T-cell (primary cell): ENCODE results near the gene SIK2. TPM values are rescaled to one million over a fixed set of nuclear protein-coding genes. Genes with fewer than 3 reads are reported as not detected.

Source experiments
- ATAC-seq, 4 experiments: fragments of 200-7000 bp in 3 of 4; fragments of 150-1000 bp in 1 of 4; cut with Tn5 transposase; replicated peaks in 1 of 4; 1 replicate in 3 of 4; 2 replicates in 1 of 4; pipeline ENCODE4 v1.10.0; 2021; ENCODE audit warnings: moderate library complexity in 3 of 4, mild to moderate bottlenecking in 2 of 4, moderate number of reproducible peaks in 1 of 4
- CTCF ChIA-PET, 2 donors: fragments of 300-600 bp; sonication (Branson Sonifier 250); formaldehyde crosslinking; loops; one replicate each; lab custom pipeline; 2022; ENCODE audit warnings: antibody characterized with exemption in 2 of 2; lab: Charles Lee
- POLR2A ChIA-PET, 2 donors: fragments of 300-600 bp; sonication (Branson Sonifier 250); formaldehyde crosslinking; loops; one replicate each; lab custom pipeline; 2022; ENCODE audit warnings: antibody characterized with exemption in 2 of 2; lab: Charles Lee
- DNase-seq, 35 experiments: peaks; one replicate each; pipeline versions ENCODE4 v3.0.0 to v3.0.0-alpha.2; 2013 to 2023
- H3K27ac ChIP-seq: one replicate; pipeline ENCODE4 v1.5.1; 2013; ENCODE audit warnings: low read length
- H3K27me3 ChIP-seq, 2 experiments: replicated peaks in 1 of 2; 1 replicate in 1 of 2; 2 replicates in 1 of 2; pipeline versions ENCODE4 v1.6.1 to v1.7.0; 2013; ENCODE audit warnings: low read length in 1 of 2, mixed read lengths in 1 of 2; ENCODE audit not compliant: control insufficient read depth in 2 of 2, insufficient read depth in 2 of 2; ENCODE audit errors: extremely low read depth in 1 of 2
- H3K36me3 ChIP-seq, 2 donors: 1 replicate in 1 of 2; 2 replicates in 1 of 2; pipeline versions ENCODE4 v1.6.1 to v1.7.0; 2013; ENCODE audit warnings: low read length in 1 of 2; ENCODE audit not compliant: control insufficient read depth in 2 of 2, insufficient read depth in 1 of 2; ENCODE audit errors: extremely low read depth in 1 of 2
- H3K4me1 ChIP-seq, 2 experiments: 1 replicate in 1 of 2; 2 replicates in 1 of 2; pipeline versions ENCODE4 v1.6.1 to v1.7.0; 2013; ENCODE audit warnings: low read length in 2 of 2, mixed read lengths in 1 of 2; ENCODE audit not compliant: insufficient read depth in 2 of 2, control insufficient read depth in 1 of 2; ENCODE audit errors: extremely low read depth in 1 of 2
- H3K4me3 ChIP-seq, 2 donors: 1 replicate in 1 of 2; 2 replicates in 1 of 2; pipeline versions ENCODE4 v1.5.1 to v1.7.0; 2013; ENCODE audit warnings: mild to moderate bottlenecking in 2 of 2, low read length in 1 of 2, moderate library complexity in 1 of 2; ENCODE audit not compliant: control insufficient read depth in 1 of 2; ENCODE audit errors: extremely low read depth in 1 of 2
- H3K9me3 ChIP-seq: 2 replicates; pipeline ENCODE4 v1.7.0; 2013
- H3K27ac Mint-ChIP-seq, 2 donors: one replicate each; pipeline ENCODE4 v1.8.0; 2020 to 2021; ENCODE audit warnings: mild to moderate bottlenecking in 2 of 2, mixed read lengths in 2 of 2
- H3K27me3 Mint-ChIP-seq, 2 donors: one replicate each; pipeline ENCODE4 v1.8.0; 2021 to 2022; ENCODE audit warnings: mixed read lengths in 2 of 2
- H3K36me3 Mint-ChIP-seq: one replicate; pipeline ENCODE4 v1.8.0; 2021; ENCODE audit warnings: mixed read lengths
- H3K4me1 Mint-ChIP-seq, 3 donors: one replicate each; pipeline ENCODE4 v1.8.0; 2020 to 2022; ENCODE audit warnings: mixed read lengths in 3 of 3, mild to moderate bottlenecking in 1 of 3
- H3K4me3 Mint-ChIP-seq, 3 donors: one replicate each; pipeline ENCODE4 v1.8.0; 2020 to 2022; ENCODE audit warnings: mild to moderate bottlenecking in 3 of 3, mixed read lengths in 3 of 3, moderate library complexity in 3 of 3
- H3K9me3 Mint-ChIP-seq, 3 donors: one replicate each; pipeline ENCODE4 v1.8.0; 2020 to 2022; ENCODE audit warnings: mixed read lengths in 3 of 3
- WGBS: methylation state at CpG from one replicate; pipeline ENCODE4 v1.1.5; 2013; ENCODE audit warnings: missing lambda C conversion rate; ENCODE audit not compliant: insufficient coverage; 5-methylcytosine and 5-hydroxymethylcytosine counted together
- total RNA-seq, 35 experiments: library from RNA in 6 of 35; stranded (reverse) in 6 of 35; fragments of 120-200 nt in 1 of 35; gene quantifications; one replicate each; pipeline versions ENCODE4 v1.2.1 to v1.2.4 and lab custom pipeline; 2013 to 2026

Gene SIK2
- total RNA-seq, 5 donors from 2014 or later (not counting 1 experiment from before 2014, with no cell fraction given) = 6.0 to 11.4 (median 9.1) TPM

DNA sequence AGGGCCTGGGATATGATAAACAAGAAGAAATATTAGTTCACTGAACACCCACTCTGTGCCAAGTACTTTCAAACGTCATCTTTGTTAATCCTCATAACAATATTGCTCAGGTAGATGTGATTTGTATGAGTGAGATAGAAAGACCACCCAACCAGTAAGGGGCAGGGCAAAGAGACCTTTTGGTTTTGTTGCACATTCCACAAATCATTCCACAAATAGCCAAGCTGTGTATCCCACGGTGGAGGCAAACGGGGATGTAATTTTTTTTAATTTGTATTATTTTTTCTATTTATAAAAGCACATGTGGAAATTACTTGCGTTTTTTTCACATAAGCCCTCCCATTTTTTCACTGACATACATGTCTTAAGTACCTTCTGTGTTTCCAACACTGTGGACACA lies 32.8 kb upstream of the SIK2 start:
- H3K27ac ChIP-seq = no peak overlapping the region
- ChIA-PET CTCF (no interaction called here), POLR2A (no interaction called here)
- WGBS = no CpG with 5 or more reads among the region's 4 CpGs
- DNase-seq (no peak), ATAC-seq (no peak)
- H3K4me3 ChIP-seq = no peak overlapping the region
- H3K36me3 ChIP-seq = no peaks in the 10 kb centered on the region
- H3K4me1 ChIP-seq = no peaks in the 10 kb centered on the region
- H3K27me3 Mint-ChIP-seq = peaks cover 8 to 12% of the 10 kb centered on the region in 2 donors
- H3K9me3 ChIP-seq = no peaks in the 10 kb centered on the region
- H3K27ac Mint-ChIP-seq = no peak overlapping the region
- H3K9me3 Mint-ChIP-seq = no peaks in the 10 kb centered on the region
- no peaks in the 10 kb centered on the region for H3K4me1 Mint-ChIP-seq
- H3K4me3 Mint-ChIP-seq = no peak overlapping the region
- no peaks in the 10 kb centered on the region for H3K36me3 Mint-ChIP-seq
- H3K27me3 ChIP-seq = peaks cover 0 to 2% of the 10 kb centered on the region in 2 experiments

GRCh38 chr11:111570796-111571195 lies 31.5 kb upstream of the SIK2 start:
- no peaks in the 10 kb centered on the region for H3K4me1 Mint-ChIP-seq
- no peak overlapping the region for H3K4me3 Mint-ChIP-seq
- peaks cover 8 to 12% of the 10 kb centered on the region in 2 donors for H3K27me3 Mint-ChIP-seq
- no peak overlapping the region for H3K4me3 ChIP-seq
- WGBS = no CpG with 5 or more reads among the region's 6 CpGs
- H3K27ac Mint-ChIP-seq = no peak overlapping the region
- H3K36me3 ChIP-seq = no peaks in the 10 kb centered on the region
- peaks cover 0 to 2% of the 10 kb centered on the region in 2 experiments for H3K27me3 ChIP-seq
- no peak for DNase-seq
- ChIA-PET CTCF (interaction anchor here in 1 of 2 donors (1.7 kb wide), 1 partner anchor 16 kb away, joined by 3 read pairs; no protein-coding TSS in a partner anchor), POLR2A (no interaction called here)
- no peaks in the 10 kb centered on the region for H3K4me1 ChIP-seq
- H3K9me3 Mint-ChIP-seq = no peaks in the 10 kb centered on the region
- no peaks in the 10 kb centered on the region for H3K9me3 ChIP-seq
- no peak overlapping the region for H3K27ac ChIP-seq
- ATAC-seq = no peak
- H3K36me3 Mint-ChIP-seq = no peaks in the 10 kb centered on the region

DNA sequence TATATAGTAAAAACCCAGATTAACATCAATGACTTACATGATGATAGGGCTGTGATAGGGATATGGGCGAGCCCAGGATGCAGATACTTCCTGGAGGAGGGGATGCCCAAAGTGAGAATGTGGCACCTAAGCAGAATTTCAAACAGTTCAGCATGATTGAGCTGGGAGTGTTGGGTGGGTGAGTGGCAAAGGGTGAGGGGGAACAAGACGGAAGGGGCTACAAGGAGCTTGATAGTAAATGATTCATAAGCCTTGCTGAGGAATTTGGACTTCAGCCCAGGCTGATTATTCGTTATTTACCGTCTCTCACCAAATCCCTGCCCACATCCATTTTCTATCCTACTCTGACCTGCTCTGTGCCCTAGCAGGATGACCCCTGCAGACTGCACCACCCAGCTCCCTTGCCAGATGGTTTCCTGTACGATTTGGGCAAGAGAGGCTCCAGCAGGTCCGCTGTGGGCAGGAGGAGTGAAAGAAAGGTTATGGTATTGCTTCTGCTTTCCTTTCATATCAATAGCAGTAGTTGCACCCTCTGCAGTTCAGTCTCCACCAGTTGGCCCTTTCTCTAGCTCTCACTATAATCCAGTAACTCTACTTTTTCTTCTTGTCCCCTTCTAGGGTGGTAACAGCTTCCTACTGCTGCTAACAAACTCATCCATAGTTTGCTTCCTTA lies 30.3 kb upstream of the SIK2 start:
- no peaks in the 10 kb centered on the region for H3K4me1 Mint-ChIP-seq
- POLR2A ChIA-PET = no interaction called here
- no peak overlapping the region for H3K4me3 Mint-ChIP-seq

DNA sequence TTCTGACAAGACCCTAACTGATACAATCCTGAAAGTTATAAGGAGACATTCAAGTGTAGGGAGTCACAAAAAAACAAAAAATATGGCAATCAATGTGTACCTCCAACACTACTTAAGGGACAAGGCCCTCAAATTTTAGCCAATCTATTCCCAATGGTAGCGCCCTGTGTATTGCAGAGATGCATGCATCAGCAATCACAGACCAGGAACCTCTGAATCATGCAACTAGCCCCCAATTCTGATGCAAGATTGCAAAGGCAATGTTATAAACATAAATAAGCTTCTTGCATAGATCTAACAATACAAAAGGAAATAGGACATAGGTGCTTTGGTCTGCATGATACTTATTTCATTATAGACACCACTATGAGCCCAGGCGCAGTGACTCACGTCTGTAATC lies 29.7 kb upstream of the SIK2 start:
- POLR2A ChIA-PET = no interaction called here
- Mint-ChIP-seq H3K9me3 (no peaks in the 10 kb centered on the region), H3K4me1 (no peaks in the 10 kb centered on the region), H3K4me3 (no peak overlapping the region), H3K27ac (no peak overlapping the region), H3K27me3 (peaks cover 8 to 12% of the 10 kb centered on the region in 2 donors), H3K36me3 (no peaks in the 10 kb centered on the region)
- no peak for ATAC-seq
- Histone ChIP-seq H3K9me3 (no peaks in the 10 kb centered on the region), H3K27ac (no peak overlapping the region), H3K4me3 (no peak overlapping the region), H3K27me3 (peaks cover 0 to 2% of the 10 kb centered on the region in 2 experiments), H3K36me3 (no peaks in the 10 kb centered on the region), H3K4me1 (no peaks in the 10 kb centered on the region)
- WGBS = no CpG with 5 or more reads among the region's 3 CpGs
- CTCF ChIA-PET = interaction anchor here in 1 of 2 donors (0.5 kb wide), 1 partner anchor 49 kb away, joined by 5 read pairs; no protein-coding TSS in a partner anchor
- DNase-seq = no peak

More for the DNA sequence above, 30.3 kb upstream of the SIK2 start:
- Histone ChIP-seq H3K27me3 (peaks cover 0 to 2% of the 10 kb centered on the region in 2 experiments), H3K36me3 (no peaks in the 10 kb centered on the region), H3K27ac (no peak overlapping the region), H3K9me3 (no peaks in the 10 kb centered on the region), H3K4me1 (no peaks in the 10 kb centered on the region), H3K4me3 (no peak overlapping the region)
- H3K27me3 Mint-ChIP-seq = peaks cover 8 to 12% of the 10 kb centered on the region in 2 donors
- no peak for ATAC-seq
- no peak overlapping the region for H3K27ac Mint-ChIP-seq
- CTCF ChIA-PET = interaction anchor here (0.5 to 1.7 kb wide), 4 partner anchors 15 to 381 kb away, joined by 3 to 5 read pairs (median 3); no protein-coding TSS in a partner anchor
- WGBS = 100% methylated on average over 1 of the region's 6 CpGs
- no peak for DNase-seq
- H3K36me3 Mint-ChIP-seq = no peaks in the 10 kb centered on the region
- H3K9me3 Mint-ChIP-seq = no peaks in the 10 kb centered on the region

- POLR2A ChIA-PET = no interaction called here
Observed at GRCh38 chr11:111573821-111574249, 28.4 kb upstream of the SIK2 start.

DNA sequence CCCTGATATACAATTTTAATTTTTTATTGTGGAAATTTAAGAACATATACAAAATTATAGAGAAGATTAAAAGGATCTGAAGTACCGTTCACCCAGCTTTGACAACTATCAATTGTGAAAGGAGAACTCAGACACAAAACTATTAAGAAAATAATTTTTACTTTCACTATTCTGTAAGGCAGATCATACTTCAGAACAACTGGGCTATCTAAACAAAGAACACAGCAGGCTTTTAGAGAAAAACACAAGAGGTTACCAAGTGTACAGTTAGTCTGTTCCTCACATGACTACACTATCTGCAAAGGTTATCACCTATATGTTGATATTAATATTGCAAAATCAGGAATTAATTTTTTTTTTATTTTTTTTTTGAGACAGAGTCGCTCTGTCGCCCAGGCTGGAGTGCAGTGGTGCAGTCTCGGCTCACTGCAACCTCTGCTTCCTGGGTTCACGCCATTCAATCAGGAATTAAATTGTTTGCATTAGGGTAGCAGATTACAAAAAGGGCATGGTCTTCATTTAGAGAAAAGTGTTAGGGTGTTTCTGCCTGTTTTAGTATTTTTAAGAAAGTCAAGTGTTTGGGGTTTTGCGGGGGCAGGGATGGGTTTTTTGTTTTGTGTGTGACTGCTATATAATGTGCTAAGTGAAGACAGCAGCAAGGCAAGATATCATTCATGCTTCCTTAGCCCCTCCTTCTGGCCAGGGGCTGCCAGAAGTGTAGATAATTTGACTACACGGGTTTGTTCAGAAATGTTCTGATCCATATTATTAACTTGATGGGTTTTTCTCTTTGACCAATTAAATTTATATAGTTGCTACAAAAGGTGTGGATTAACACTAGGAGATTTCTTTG lies 27.6 kb upstream of the SIK2 start:
- Histone ChIP-seq H3K27ac (no peak overlapping the region), H3K4me1 (no peaks in the 10 kb centered on the region), H3K27me3 (peaks cover 0 to 2% of the 10 kb centered on the region in 2 experiments), H3K36me3 (no peaks in the 10 kb centered on the region), H3K4me3 (no peak overlapping the region), H3K9me3 (no peaks in the 10 kb centered on the region)
- no peaks in the 10 kb centered on the region for H3K4me1 Mint-ChIP-seq
- WGBS = 60% methylated on average over 4 of the region's 7 CpGs
- H3K27ac Mint-ChIP-seq = no peak overlapping the region
- DNase-seq (no peak), ATAC-seq (peak in 2 of 4 experiments; percentile 44 to 54)
- H3K36me3 Mint-ChIP-seq = no peaks in the 10 kb centered on the region
- POLR2A ChIA-PET = no interaction called here
- H3K27me3 Mint-ChIP-seq = peaks cover 8 to 12% of the 10 kb centered on the region in 2 donors
- H3K4me3 Mint-ChIP-seq = peak overlapping the region; percentile 29 to 65 (median 43)
- no peaks in the 10 kb centered on the region for H3K9me3 Mint-ChIP-seq
- CTCF ChIA-PET = interaction anchor here in 1 of 2 donors (0.9 kb wide), 1 partner anchor 30 kb away, joined by 3 read pairs; no protein-coding TSS in a partner anchor

More at GRCh38 chr11:111573821-111574249, 28.4 kb upstream of the SIK2 start:
- H3K4me3 Mint-ChIP-seq = no peak overlapping the region
- H3K4me1 Mint-ChIP-seq = no peaks in the 10 kb centered on the region
- Histone ChIP-seq H3K36me3 (no peaks in the 10 kb centered on the region), H3K27ac (no peak overlapping the region), H3K9me3 (no peaks in the 10 kb centered on the region), H3K4me3 (no peak overlapping the region), H3K27me3 (peaks cover 0 to 2% of the 10 kb centered on the region in 2 experiments), H3K4me1 (no peaks in the 10 kb centered on the region)
- CTCF ChIA-PET = interaction anchor here in 1 of 2 donors (0.9 kb wide), 1 partner anchor 31 kb away, joined by 3 read pairs; no protein-coding TSS in a partner anchor
- H3K27ac Mint-ChIP-seq = no peak overlapping the region
- H3K36me3 Mint-ChIP-seq = no peaks in the 10 kb centered on the region
- DNase-seq = no peak
- peaks cover 8 to 12% of the 10 kb centered on the region in 2 donors for H3K27me3 Mint-ChIP-seq
- no peak for ATAC-seq
- no peaks in the 10 kb centered on the region for H3K9me3 Mint-ChIP-seq
- WGBS = 95% methylated on average over 2 of the region's 4 CpGs
